Nucleus accumbens (tissue), 56 donors: ENCODE results near the gene CLEC4C.
A peak's percentile ranks its signal among the peaks of the same experiment; 100 is the strongest.
"Not testable (repeated sequence)": the region's sequence is repeated elsewhere in the genome, so short reads cannot be mapped to it uniquely, and the experiment has no call there.

Experiments
- DNase-seq, 56 donors: peaks; one replicate each; lab custom pipeline; 2025; lab: John Stamatoyannopoulos, UW

Gene CLEC4C, protein sequence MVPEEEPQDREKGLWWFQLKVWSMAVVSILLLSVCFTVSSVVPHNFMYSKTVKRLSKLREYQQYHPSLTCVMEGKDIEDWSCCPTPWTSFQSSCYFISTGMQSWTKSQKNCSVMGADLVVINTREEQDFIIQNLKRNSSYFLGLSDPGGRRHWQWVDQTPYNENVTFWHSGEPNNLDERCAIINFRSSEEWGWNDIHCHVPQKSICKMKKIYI

DNA sequence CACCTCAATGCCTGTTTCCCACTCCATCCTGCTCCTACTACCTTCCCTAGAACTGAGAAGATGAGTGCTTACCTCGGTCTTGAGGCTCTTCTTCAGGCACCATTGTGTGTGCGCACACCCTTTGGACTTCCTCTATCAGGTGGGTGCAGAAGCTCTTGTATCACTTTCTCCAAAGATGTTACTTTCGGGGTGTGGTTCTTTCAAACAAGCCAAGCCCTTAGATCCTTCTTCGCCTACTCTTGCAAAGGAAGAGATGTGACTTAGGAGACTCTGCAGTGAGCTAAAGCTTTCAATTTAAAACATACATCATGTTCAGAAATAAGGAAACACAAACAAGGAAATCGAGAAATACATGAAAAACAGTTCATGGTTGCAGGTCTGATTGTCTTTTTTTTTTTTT, at the start of gene CLEC4C:
TSS of gene CLEC4C (minus strand) at position 130 of the 400 bp plus-strand sequence. CDS start at position 103, 27 bp downstream.
- DNase-seq = no peak

DNA sequence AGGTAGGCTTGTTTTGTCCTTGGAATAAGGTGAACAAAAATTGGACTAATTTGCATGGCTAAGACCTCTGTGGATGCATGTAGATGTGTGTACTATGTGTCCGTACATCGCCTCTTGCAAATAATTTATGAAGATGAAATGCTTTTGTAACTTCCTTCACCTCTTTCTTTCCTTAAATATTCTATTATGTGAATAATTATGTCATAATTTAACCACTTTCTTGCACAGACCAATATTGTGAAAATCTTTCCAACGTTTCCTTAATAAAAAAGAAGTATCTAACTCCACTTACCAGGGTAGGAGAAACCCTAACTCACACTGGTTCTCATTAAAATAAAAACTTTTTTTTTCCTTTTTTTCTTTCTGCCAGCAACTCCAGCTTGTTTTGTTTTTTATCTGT, 46.0 kb upstream of the CLEC4C start:
- DNase-seq = no peak

DNA sequence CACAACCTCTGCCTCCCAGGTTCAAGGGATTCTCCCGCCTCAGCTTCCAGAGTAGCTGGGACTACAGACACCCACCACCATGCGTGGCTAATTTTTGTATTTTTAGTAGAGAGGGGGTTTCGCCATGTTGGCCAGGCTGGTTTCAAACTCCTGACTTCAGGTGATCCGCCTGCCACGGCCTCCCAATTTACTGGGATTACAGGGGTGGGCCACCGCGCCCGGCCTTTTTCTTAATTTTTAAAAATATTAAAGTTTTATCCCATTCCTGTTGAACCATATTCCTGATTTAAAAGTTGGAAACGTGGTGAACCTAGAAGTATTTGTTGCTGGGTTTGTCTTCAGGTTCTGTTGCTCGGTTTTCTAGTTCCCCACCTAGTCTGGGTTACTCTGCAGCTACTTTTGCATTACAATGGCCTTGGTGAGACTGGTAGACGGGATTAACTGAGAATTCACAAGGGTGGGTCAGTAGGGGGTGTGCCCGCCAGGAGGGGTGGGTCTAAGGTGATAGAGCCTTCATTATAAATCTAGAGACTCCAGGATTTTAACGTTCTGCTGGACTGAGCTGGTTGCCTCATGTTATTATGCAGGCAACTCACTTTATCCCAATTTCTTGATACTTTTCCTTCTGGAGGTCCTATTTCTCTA, 41.8 kb upstream of the CLEC4C start, which contains the start of gene NANOG:
TSS of gene NANOG (plus strand) at position 519 of the 645 bp plus-strand sequence. CDS start 213 bp downstream, outside the sequence.
- DNase-seq = not testable (repeated sequence)

DNA sequence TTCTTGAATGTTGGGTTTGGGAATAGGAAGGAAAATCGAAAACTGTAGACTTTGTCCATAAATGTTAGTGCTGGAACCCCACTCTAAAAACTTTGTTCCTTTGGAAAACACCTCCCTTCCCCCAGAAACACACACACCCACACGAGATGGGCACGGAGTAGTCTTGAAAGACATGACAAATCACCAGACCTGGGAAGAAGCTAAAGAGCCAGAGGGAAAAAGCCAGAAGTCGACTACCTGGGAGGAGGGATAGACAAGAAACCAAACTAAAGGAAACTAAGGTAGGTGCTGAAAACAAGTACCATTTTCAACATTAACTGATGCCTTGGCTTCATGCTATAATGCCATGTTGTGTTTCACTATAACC, 41.1 kb upstream of the CLEC4C start:
- no peak for DNase-seq

DNA sequence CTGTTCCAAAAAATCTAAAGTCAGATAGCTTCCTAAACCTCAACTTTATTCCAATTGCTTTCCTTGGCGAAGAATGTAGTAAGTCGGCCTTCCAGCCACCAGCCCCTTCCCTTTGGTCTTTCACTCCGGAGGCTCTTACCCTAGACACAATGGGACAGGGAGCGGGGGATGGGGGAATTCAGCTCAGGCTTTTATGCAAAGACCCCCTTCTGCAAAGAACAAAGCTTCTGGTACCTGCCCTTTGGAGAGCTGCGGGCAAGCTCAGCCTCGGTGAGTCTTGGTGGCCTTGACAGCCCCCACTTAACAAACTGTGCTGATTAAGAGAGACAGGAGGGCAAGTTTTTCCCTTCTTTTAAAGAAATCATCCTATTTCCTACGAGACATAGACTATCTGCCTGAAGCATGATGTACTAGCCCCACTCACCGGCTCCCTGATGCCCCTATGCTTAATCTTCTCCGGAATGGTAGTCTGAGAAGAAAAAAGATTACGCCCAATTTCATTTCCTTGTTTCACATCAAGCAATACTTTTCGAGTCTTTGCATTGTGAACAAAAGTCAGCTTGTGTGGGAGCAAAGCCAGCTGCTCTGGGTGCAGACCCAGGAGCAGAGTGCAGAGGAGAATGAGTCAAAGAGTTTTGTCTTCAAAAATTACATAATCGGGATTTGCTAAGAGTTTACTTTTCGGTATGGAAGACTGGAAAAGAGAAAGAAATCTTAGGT, 40.6 kb upstream of the CLEC4C start:
- peak in 5 of 56 donors; percentile 1 to 32 (median 9) for DNase-seq

DNA sequence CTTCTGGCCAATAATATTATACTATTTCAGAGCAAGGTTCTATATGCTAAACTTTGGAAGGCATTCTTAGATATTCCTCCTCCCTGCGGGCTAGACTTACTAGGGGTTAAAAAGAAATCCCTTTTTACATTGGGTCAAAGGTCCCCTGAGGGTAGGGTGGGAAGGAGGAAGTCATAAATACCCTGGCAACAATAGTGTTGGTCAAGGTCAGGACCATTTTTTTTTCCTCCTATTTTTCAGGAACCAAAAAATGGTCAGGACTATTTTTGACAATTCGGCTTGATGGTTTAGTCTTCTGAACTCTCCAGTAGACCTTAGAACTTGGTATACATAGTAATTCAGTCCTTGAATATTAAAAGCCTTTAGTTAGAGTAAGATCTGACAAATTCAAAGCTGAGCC, 37.5 kb upstream of the CLEC4C start:
- DNase-seq = no peak

DNA sequence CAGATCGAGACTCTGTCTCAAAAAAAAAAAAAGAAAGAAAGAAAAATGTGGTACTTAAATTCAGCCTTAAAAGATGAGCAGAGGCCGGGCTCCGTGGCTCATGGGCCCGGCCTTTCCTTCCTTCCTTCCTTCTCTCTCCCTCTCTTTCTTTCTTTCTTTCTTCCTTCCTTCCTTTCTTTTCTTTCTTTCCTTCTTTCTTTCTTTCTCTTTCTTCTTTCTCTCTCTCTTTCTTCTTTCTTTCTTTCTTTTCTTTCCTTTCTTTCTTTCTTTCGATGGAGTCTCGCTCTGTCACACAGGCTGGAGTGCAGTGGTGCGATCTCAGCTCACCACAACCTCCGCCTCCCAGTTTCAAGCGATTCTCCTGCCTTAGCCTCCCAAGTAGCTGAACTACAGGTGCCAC, 36.3 kb upstream of the CLEC4C start:
- DNase-seq = not testable (repeated sequence)

DNA sequence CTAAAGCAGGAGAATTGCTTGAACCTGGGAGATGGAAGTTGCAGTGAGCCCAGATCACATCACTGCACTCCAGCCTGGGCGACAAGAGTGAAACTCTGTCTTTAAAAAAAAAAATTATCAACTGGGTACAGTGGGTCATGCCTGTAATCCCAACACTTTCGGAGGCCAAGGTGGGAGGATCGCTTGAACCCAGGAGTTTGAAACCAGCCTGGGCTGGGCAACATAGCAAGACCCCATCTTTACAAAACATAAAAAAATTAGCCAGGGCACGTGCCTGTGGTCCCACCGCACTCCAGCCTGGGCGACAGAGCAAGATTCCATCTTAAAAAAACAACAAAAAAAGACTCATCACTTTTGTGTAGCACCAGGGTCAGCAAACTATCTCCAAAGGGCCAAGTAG, 34.9 kb upstream of the CLEC4C start:
- DNase-seq = no peak

DNA sequence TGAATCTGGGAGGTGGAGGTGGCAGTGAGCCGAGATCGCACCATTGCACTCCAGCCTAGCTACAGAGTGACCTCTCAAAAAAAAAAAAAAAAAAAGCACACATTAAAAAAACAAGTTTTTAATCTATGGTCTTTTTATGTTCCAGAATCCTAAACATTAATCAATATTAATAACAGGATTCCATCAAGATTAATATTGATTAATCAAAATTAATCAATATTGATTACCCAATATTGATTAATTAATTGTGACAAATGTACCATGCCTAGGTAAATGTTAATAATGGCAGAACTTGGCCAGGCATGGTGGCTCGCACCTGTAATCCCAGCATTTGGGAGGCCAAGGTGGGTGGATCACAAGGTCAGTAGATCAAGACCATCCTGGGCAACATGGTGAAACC, 34.1 kb upstream of the CLEC4C start:
- no peak for DNase-seq

DNA sequence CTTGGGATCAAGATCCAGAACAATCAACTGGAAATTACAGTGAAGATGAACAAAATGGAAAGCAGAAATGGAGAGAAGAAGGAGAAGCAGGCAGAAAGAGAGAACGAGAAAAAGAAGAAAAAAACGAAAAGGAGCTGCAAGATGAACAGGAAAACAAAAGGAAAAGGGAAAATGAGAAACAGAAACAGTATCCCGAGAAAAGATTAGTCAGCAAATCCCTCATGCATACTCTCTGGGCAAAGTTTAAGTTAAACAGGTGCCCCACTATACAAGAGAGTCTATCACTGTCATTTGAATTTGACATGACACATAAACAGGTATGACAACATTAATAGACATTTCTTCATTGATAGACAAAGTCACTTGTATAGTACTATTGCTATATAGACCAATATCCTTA, 22.8 kb upstream of the CLEC4C start:
- DNase-seq = no peak

DNA sequence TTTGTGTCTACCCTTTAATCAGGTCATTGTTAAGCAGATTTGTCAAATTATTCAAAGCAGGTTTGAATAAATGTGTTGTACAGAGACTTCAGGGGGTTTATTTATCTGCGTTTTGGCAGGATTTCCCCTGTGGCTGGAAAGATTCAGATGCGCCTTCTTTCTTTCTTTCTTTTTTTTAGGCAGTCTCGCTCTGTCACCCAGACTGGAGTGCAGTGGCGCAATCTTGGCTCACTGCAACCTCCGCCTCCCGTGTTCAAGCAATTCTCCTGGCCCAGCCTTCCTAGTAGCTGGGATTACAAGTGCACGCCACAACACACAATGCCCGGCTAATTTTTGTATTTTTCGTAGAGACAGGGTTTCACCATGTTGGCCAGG, 11.6 kb upstream of the CLEC4C start:
- DNase-seq = no peak

DNA sequence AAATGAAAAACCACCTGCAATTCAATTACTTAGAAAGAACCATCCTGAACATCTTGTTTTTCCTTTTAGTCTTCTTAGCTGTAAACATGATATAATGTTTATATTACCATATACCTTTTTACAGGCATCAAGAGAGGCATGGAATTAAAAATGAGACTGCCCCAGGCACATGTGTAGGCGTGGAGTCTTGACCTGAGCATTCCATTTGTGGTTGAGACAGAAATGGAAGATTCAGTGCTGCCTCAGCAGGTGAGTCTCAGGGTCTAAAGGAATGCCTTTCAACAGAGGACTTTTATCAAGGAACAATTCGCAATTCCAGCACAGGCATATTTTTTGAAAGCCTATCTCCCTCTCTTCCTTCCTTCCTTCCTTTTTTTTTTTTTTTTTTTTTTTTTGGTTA, 9.8 kb upstream of the CLEC4C start:
- DNase-seq = no peak

DNA sequence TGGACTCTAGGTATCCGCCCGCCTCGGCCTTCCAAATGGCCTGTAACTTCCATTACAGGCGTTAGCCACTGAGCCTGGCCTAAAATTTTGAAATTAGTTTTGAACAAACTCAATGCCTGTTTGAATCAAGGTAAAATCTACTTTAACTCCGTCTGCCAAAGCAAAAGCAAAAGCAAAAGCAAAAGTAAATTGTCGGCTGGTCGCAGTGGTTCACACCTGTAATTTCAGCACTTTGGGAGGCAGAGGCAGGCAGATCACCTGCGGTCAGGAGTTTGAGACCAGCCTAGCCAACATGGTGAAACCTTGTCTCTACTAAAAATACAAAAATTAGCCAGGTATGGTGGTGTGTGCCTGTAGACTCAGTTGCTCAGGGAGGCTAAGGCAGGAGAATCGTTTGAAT, 8.5 kb upstream of the CLEC4C start:
- not testable (repeated sequence) for DNase-seq

DNA sequence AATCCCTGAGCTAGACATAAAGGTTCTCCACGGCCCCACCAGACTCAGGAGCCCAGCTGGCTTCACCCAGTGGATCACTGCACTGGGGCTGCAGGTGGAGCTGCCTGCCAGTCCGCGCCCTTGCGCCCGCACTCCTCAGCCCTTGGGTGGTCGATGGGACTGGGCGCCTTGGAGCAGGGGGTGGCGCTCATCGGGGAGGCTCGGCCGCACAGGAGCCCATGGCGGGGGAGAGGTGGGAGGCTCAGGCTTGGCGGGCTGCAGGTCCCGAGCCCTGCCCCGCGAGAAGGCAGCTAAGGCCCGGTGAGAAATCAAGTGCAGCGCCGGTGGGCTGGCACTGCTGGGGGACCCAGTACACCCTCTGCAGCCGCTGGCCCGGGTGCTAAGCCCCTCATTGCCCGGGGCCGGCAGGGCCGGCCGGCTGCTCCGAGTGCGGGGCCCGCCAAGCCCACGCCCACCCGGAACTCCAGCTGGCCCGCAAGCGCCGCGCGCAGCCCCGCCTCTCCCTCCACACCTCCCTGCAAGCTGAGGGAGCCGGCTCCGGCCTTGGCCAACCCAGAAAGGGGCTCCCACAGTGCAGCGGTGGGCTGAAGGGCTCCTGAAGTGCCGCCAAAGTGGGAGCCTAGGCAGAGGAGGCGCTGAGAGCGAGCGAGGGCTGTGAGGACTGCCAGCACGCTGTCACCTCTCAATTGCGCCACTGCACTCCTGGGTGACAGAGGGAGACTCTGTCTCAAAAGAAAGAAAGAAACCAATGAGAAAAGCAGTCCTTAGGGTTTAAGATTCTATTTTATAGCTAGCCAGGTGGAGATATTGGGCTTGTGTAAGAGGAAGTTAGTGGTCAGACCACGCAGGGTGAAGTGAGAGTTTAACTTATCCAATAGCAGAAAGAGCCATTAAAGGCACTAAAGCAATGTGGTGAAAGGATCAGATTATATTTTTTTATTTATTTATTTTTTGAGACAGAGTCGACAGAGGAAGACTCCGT, 5.1 kb upstream of the CLEC4C start:
- not testable (repeated sequence) for DNase-seq

DNA sequence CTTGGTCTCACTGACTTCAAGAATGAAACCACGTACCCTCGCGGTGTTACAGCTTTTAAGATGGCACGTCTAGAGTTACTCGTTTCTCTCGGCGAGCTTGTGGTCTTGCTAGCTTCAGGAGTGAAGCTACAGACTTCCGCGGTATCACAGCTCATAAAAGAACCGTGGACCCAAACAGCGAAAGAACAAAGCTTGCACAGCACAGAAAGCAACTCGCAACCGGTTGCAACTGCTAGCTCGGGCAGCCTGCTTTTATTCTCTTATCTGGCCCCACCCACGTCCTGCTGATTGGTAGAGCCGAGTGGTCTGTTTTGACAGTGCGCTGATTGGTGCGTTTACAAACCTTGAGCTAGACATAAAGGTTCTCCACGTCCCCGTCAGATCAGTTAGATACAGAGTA, 4.2 kb upstream of the CLEC4C start:
- DNase-seq = no peak

DNA sequence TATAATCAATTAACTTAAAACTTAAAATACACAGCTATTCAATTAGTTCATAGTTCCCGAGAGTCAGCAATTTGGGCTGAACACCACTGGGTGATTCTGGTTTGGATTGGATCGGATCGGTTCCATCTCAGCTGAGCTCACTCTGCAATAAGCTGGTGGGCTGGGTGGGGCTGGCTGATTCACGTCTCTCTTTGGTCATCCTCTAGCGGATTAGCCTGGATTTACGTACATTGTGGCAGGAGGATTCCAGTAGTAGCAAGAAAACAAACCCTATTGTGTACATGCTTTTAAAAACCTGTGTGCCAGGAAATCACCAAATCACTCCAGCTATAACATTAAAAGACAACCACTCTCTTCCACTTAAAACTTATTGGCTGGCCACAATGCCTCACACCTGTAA, 3.2 kb upstream of the CLEC4C start:
- no peak for DNase-seq

DNA sequence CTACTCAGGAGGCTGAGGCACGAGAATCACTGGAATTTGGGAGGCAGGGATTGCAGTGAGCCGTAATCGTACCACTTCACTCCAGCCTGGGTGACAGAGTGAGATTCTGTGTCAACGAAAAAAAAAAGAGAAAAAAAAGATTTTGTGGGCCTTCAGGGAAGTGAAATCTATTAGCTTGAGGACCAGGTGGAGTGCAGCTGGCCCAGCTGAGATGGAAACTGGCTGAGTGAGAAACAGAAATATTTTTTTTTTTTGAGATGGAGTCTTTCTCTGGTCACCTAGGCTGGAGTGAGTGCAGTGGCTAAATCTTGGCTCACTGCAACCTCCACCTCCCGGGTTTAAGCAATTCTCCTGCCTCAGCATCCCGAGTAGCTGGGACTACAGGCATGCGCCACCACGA, 2.3 kb upstream of the CLEC4C start:
- no peak for DNase-seq

DNA sequence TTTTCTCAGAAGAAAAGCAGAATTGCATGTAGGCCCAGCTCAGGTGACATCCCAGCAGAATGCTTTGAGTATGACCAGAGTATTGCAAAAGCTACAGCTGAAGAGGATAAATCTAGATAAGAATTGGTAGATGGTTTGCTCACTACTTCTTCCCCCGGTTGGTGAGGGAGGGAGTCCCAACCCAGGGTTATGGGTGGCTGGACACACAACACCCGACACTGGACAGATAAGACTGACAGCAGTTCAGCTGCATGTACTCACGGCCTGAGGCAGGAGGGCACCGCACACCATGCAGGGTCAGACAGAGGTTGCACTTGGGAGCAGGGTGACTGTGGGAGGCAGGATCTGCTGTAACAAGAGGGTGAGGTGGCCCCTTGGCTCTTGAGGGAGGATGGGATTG, 1.7 kb upstream of the CLEC4C start:
- no peak for DNase-seq

DNA sequence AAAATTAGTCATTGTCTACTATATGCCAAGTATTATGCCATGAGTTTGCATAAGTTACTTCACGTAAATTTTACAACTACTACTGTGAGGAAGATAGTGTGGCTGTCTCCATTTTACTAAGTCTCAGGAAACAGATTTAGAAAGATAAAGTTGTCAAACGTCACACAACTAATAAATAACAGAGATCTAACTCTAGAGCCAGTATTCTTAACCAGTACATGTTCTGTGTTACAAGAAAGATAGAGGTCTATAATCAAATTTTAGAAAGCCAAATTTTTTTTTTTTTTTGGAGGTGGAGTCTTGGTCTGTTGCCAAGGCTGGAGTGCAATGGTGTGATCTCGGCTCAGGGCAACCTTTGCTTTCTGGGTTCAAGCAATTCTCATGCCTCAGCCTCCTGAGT, 14.2 kb downstream of the CLEC4C start:
- no peak for DNase-seq

DNA sequence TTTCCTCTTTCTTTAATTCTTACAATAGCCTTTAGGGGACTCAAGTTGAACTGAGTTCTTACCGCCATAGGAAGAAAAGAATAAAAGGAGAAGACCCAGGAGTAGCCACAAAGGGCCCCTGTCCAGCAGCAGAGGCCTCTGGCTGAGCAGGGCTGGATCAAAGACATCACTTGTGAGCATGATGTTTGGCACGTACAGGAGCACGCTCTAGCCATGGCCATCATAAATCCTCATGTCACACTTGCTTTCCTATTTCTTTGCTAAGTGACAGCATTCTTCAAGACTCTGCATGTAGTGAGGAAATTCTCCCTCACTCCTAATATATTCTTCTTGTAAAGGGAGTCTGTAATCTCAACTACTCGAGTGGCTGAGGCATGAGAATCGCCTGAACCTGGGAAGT, 15.7 kb downstream of the CLEC4C start:
- DNase-seq = no peak

DNA sequence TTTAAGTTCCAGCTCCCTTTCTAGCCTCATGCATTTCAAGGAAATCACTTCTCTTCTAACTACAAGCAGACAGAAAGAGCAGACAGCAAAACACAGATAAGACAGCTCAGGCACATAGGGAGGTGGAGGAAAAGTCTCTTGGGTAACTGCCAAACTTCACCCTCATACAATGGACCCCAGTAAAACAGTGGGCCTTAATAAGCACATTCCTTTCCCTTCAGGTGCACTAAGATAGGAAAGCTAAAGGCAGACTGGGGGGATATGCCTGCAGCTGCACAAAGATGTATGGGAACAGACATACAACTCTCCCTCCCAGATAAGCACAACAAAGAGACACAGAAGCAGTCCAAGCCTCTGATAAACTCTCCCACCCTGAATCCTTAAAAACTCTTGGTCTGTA, 16.2 kb downstream of the CLEC4C start:
- DNase-seq = not testable (repeated sequence)
